GM21447 (cell line): ENCODE data around the gene CLSTN1.
"Not testable (repeated sequence)": the region's sequence is repeated elsewhere in the genome, so short reads cannot be mapped to it uniquely, and the experiment has no call there.

Source experiments
- ATAC-seq: cut with Tn5 transposase; IDR thresholded peaks from one replicate; pipeline ENCODE4 v1.9.1; 2021; ENCODE audit not compliant: unreplicated experiment

CLSTN1 gene

GRCh38 chr1:9766759-9767442 is 56.9 kb downstream of the CLSTN1 start:
- ATAC-seq = no peak

GRCh38 chr1:9764550-9764949 is 59.2 kb downstream of the CLSTN1 start:
- no peak for ATAC-seq

- no peak for ATAC-seq
These were observed 59.9 kb downstream of the CLSTN1 start for GRCh38 chr1:9763914-9764313.

GRCh38 chr1:9762446-9762845 is 61.3 kb downstream of the CLSTN1 start:
- not testable (repeated sequence) for ATAC-seq

- ATAC-seq = no peak
These were observed 61.9 kb downstream of the CLSTN1 start for GRCh38 chr1:9761855-9762254.

- ATAC-seq = no peak
These were observed 62.9 kb downstream of the CLSTN1 start for GRCh38 chr1:9760824-9761223.

GRCh38 chr1:9759939-9760338 is 63.8 kb downstream of the CLSTN1 start:
- ATAC-seq = no peak

DNA sequence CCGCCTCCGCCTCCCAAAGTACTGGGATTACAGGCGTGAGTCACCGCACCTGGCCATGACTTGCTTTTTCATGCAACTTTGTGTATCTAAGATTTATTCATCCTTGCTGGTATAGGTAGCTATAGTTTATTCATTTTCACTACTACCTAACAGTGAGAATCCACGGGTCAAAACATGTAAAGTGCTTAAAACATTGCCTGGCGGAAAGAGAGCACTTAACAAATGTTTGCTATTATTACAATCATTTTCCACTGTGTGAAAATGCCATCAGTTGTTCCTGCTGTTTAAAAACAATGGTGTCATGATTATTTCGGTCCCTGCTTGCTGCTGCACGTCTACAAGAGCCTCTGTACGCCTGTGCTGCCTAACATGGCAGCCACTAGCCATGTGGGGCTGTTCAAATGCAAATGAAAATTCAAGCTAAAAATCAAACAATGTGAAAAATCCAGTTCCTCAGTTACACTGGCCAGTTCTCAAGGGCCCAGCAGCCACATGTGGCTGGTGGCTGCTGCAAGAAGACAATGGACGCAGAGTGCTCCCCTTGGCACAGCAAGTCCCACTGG is 65.1 kb downstream of the CLSTN1 start:
- ATAC-seq = no peak

- ATAC-seq = no peak
These were observed 68.2 kb downstream of the CLSTN1 start for GRCh38 chr1:9755441-9755995.

GRCh38 chr1:9753121-9753531 is 70.6 kb downstream of the CLSTN1 start:
- no peak for ATAC-seq

GRCh38 chr1:9751971-9752370 is 71.8 kb downstream of the CLSTN1 start:
- ATAC-seq = no peak

DNA sequence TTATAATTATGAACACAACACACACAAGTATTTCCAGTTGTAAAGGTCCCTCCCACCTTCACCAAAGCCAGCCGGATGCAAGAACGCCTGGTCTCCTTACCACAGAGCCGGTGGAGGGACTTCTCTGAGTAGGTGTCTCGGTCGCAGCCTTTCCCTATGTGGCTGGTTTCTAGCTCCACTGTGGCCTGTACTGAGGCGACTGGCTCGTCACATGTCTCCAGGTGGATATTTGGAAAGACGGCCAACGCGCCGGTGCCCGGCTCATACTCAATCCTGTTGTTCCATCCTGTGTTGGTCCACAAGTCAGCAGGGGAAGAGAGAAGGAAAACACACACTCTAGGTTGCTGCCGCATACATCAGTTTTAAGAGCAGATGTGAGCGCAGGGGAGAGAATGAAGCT is 74.4 kb downstream of the CLSTN1 start:
- ATAC-seq = no peak

GRCh38 chr1:9748391-9748790 is 75.4 kb downstream of the CLSTN1 start:
- ATAC-seq = not testable (repeated sequence)

DNA sequence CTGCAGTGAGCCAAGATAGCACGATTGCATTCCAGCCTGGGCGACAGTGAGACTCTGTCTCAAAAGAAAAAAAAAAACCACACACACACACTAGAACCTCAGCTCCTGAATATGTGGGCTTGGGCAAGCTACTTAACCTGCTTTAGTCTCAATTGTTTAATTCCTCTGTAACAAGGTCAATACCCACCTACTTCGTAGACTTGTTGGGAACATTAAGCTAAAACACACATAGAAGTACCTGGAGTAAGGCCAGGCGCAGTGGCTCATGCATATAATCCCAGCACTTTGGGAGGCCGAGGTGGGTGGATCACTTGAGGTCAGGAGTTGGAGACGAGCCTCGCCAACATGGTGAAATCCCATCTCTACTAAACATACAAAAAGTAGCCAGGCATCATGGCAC is 77.1 kb downstream of the CLSTN1 start:
- no peak for ATAC-seq

GRCh38 chr1:9746211-9746610 is 77.6 kb downstream of the CLSTN1 start:
- no peak for ATAC-seq

DNA sequence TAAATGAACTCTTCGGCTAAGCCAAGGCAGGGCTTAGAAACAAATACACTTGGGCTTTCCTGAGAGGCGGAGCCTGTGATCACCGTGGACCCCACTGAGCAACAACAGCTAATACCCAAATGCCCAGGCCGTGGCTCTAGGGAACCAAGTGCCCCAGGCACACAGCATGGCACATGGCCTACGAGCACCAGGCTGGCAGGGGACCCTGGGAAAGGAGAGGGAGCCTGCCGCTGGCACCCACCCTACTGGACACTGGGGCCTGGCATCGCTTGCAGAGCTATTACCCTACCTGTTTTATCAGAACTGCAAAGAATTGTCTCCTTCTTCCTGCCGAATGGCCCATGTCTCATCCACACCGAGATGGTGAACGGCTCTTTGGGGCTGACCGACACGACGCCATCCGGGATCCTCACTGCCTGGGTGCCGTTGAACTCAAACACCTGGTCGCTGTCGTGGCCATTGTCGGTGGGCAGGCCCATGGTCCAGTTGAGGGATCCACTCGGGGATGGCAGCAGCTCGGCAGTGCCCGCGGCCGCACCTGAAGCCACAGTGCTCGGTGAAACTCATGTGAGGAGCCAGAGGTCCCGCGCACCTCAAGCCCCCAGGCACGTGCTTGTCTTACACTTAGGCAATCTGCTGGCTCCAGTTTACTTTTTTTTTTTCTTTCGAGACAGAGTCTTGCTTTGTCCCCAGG is 79.5 kb downstream of the CLSTN1 start:
- no peak for ATAC-seq

DNA sequence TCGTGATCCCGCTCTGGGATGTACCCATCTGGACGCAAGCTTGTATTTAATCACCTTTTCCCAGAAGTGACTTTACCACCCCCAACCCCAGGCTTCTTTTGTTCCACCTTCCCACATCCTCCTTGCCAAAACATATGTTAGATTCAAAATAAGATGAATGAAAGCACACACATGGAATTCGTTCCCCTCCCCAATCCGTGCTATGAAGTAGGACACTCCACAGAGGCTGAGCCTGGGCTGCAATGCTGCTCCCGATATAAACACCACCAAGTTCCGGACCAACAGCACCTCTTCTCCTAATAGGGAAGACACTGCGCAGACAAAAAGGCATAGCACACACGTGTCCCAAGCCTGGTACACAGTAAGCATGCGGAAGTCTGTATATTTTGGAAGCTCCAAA is 86.1 kb downstream of the CLSTN1 start:
- no peak for ATAC-seq

DNA sequence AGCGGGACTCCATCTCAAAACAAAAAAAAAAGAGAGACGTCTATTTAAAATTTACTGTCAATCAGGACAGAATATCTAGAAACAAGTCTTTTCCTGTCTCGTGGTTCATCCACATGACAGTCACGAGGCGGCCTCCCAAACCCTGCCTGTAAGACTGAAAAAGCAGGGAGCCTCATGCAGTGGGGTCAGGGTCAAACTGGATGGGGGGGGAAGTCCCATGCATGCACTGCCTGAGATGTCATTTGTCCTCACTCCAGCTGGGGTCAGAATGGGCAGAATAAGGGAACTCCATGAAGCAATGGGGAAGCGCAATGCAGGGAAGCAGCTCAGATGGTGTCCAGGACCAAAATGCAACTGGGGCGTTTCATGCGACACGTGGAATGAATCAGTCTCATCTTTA is 86.7 kb downstream of the CLSTN1 start:
- no peak for ATAC-seq

GRCh38 chr1:9736241-9736640 is 87.5 kb downstream of the CLSTN1 start:
- no peak for ATAC-seq

DNA sequence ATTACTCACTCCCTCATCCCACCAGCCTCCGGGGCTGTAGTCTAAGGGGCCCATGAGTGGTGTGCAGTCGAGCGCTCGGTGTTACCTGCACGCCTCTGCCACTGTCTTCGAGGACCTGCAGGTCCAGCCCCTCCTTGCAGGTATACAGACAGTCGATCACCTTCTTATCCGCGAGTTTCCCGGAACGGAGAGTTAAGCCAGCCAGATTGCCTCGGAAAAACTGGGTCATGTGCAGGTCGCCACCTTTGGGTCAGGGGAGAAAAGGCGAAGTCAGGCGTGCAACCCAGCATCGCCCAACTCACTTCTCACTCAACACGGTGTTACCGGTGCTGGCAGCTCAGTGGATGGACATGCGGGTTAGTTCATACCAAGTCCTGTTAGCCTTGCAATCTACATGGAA is 88.0 kb downstream of the CLSTN1 start:
- ATAC-seq = no peak

GRCh38 chr1:9733160-9733789 is 90.5 kb downstream of the CLSTN1 start:
- no peak for ATAC-seq
